GM21619 (cell line): ENCODE measurements around the gene DERA.
"Not testable (repeated sequence)": the region's sequence is repeated elsewhere in the genome, so short reads cannot be mapped to it uniquely, and the experiment has no call there.

Experiments
- ATAC-seq: cut with Tn5 transposase; IDR thresholded peaks from one replicate; pipeline ENCODE4 v1.9.1; 2021; ENCODE audit not compliant: unreplicated experiment

Gene DERA

DNA sequence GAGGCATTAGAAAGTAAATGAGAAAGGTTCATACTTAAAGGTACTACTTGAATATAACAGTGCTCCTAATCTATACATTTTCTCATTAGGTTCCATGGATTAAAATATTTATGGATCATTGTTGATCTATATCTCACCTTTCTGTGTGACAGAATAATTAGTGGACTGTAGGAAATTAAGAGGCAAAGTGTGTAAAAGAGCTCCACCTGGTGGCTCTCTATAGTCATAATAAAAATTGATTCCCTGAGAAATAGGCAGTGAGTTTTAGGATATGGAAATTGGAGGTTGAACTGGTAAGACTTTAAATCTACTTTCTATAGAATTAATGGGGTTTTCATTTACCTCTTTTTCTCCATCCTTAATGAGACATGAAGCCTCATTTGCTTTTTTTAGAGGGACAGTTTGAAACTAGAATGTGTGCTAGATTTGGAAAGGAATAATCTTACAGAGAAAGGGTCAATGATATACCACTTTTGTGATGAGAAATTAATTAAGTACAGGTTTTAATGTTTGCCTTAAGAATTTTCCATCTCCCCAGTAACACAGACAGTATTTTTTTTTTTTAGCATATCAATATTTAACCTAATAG, 11.8 kb upstream of the DERA start:
- ATAC-seq = peak; percentile 69

DNA sequence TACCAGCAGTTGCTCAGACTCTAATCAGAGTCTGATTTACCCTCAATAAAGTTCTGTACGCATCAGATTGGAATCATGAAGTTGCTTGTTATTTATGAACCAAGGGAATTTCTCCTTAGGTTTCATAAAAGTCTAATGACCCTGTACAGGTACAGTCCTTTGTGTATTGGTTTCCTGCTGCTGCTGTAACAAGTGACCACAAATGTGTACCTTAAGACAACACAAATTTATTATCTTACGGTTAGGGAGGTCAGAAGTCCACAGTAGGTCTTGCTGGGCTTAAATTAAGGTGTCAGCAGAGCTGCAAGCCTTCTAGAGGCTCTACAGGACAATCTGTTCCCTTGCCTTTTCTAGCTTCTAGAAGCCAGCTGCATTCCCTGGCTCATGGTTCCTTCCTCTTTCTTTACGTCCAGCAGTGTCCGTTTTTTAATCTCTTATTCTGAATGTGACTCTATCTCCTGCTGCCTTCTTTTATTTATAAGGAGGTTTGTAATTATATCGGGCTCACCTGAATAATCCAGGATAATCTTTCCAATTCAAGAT, 6.7 kb upstream of the DERA start:
- no peak for ATAC-seq

DNA sequence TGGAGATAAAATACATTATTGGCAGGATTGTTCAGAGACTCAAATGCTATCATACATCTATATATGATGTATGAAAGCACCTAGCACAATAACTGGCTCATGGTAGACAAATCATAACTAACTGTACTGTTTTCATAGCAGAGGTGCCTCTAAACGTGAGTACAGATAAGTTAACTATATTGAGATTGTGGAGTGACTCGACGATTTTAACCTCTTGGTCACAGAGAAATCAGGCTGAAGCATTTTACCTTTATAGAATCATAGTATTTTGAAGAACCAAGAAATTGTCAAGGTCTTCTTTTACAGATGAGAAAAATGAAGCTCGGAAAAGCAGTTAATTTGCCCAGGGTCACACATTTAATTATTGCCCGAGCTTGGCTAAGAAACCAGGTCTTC, 666 bp upstream of the DERA start:
- ATAC-seq = no peak

DNA sequence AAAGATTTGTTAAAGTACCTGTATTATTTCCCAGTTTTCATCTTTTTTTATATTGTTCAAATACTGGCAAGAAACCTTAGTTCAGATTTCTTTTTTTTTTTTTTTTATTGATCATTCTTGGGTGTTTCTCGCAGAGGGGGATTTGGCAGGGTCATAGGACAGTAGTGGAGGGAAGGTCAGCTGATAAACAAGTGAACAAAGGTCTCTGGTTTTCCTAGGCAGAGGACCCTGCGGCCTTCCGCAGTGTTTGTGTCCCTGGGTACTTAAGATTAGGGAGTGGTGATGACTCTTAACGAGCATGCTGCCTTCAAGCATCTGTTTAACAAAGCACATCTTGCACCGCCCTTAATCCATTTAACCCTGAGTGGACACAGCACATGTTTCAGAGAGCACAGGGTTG, 799 bp downstream of the DERA start:
- not testable (repeated sequence) for ATAC-seq

DNA sequence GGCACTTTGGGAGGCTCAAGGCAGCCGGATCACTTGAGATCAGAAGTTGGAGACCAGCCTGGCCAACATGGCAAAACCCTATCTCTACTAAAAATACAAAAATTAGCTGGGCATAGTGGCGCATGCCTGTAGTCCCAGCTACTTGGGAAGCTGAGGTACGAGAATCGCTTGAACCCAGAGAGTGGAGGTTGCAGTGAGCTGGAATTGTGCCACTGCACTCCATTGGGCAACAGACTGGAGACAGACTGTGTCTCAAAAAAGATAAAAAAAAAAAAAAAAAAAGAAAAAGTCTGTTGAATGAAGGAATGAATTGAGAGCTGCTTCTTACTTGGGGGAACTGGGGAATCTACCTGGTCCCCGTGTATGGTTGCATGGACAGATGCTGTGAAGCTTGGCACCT, 3.0 kb downstream of the DERA start:
- ATAC-seq = not testable (repeated sequence)

DNA sequence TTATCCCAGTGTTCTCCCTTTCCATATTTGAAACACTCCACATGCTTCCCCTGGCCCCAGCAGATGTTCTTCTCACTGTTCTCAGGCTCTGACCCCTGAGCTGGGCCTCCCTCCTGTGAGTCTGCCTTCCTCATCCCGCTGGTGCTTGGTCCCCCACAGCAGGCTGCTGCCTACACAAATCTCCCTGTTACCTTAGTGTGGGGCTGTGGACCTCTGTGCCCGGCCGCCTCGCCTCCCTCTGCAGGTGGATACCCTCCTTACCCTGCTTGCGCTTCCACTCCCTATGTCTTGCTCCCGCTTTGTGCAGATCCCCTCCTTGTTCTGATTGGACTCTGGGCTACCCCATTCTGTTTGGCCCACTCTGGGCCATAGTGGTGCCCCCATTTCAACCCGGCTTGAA, 6.9 kb downstream of the DERA start:
- ATAC-seq = no peak

DNA sequence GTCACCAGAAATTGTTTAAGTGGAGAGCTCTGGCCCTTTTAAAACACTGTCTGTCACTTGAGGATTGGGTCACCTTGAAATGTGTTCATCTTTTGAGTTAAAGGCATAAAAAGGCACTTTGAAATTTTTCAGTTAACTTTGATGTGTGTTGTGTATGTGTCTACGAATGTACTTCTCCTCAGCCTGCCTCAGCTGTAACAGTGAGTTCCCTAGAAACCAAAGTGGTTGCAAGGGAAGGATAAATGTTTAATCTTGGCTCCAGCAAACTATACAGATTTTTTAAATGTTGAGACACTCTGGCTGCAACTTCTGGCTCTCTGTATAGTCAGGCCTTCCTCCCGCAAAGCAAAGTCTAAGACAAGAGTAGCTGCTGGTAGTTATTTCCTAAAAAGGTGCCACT, 8.3 kb downstream of the DERA start:
- no peak for ATAC-seq

DNA sequence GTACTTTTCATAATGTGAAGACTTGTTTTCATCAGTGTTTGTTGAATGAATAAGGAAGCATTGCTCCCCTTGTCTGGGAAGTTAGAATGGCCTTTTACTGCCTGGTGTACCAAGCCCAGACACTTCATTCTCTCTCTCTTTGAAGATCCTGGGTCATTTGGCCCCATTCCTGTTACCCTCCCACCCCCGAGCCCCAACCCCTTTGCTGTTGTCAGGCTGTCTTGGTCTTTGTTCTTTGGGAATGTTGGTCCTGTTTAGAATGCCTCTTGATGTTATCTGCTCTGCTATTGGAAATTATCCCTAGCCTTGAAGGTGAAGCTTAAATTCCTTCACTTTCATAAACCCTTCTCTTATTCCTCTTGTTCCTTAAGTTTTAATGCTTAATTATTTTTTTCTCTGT, 13.8 kb downstream of the DERA start:
- no peak for ATAC-seq

DNA sequence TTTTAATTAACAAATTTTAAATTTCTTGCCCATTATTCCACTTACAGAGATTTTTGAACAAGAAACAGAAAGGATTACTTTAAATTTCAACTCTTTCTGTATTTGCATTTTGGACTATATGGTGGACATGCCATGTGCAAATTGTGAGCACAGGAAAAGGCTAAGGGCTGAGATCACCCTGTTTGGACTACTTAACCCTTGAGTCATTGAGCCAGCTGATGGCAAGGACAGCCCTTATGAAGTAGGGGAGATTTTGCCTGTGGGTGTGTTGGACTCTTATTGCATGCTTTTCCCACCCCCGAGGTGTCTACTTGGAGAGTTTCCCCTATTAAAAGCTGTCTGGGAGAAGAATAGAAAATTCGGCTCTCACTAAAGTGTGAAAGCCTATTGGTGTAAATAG, 17.2 kb downstream of the DERA start:
- ATAC-seq = no peak

DNA sequence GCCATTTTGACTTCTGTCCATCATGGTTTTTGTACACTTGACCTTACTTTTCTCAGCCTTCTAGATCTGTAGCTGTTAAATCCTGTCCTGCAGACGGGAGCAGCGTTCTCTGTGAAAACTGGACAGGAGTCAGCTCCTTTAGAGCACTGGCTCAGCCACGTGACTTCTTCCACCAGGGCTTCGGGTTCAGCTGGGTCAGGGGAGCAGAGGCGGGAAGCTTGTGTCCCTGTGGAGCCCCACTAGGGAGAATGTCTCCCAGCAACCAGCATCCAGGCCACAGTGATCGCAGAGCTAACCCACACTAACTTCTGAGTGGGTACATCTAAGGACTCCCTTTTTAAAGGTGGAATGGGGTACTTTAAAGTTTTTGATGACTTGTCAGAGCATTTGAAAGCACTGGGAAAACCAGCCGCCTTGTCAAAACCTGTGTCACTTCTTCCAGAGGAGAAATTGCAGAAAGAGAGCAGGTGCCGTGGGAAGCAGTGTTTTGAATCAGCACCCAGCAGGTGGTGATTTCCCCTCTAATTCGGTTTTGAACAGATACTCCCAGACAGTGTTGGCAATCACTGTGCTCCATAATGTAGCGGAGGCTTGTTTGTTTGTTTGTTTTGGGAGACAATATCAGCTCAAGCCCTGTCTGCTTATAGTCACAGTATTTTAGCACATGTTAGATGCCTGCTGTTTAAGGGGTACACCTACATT, 17.9 kb downstream of the DERA start:
- ATAC-seq = no peak

DNA sequence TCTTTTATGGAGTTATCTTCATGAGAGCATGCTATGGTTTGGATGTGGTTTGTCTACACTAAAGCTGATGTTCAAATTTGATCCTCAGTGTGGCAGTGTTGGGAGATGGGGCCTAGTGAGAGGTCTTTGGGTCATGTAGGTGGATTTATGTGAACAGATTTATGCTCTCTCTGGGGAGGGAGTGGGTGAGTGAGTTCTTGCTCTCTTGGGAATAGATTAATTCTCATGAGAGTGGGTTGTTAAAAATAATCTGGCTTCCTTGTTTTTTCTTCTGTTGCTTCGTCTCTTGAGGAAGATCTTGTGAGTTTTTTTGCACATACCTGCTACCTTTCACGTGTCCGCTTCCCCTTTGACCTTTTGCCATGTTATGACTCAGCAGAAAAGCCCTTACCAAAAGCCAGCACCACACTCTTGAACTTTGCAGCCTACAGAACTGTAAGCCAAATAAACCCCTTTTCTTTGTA, 20.5 kb downstream of the DERA start:
- peak; percentile 69 for ATAC-seq

DNA sequence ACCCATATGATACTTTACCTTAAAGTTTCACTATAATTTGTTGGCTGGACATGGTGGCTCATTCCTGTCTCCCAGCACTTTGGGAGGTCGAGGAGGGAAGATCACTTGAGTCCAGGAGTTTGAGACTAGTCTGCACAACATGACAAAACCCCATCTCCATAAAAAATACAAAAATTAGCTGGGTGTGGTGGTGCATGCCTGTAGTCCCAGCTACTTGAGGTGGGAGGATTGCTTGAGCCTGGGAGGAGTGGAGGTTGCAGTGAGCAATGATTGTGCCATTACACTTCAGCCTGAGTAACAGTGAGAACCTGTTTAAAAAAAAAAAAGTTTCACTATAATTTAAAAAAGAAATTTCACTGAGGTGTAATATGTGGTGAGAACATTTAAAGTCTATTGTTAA, 21.2 kb downstream of the DERA start:
- ATAC-seq = no peak

DNA sequence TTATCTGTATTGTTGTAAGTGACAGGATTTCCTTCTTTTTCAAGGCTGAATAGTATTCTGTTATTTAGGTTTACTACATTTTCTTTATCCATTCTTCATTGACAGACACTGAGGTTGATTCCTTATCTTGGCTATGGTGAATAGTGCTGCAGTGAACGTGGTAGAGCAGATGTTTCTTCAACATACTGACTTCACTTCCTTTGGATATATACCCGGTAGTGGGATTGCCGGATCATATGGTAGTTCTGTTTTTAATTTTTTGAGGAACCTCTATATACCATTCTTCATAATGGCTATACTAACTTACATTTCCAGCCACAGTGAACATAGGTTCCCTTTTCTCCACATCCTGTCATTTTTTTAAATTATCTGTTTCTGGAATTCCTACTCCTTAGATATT, 21.8 kb downstream of the DERA start:
- ATAC-seq = no peak

DNA sequence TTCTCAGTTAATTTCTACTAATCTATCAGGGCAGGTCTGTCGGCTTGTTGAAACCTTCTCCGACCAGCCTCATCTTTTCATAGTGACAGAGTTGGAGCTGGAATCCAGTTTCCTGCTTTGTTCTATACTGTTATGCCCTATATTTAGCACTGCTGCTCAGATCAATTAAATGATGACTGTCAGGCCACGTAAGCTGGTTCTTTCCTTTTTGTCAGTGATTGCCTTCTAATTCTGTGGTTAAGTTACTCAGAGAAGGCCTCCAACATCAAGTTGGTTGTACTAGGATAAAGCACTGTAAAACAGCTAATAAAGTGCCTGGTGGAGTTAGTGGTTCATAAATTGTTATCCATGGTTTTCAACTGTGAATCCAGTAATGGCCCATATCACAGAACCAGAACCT, 22.6 kb downstream of the DERA start:
- no peak for ATAC-seq

DNA sequence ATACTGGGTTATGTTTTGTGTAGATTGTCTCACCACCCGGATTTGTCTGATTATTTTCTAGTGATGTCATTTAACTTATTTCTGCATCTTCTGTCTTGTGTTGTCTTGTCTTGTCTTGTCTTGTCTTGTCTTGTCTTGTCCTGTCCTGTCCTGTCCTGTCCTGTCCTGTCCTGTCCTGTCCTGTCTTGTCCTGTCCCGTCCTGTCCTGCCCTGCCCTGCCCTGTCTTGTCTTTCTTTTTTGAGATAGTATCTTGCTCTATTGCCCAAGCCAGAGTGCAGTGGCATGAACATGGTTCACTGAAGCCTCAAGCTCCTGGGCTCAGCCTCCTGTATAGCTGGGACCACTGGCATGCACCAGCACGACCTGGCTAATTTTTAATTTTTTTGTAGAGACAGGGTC, 25.6 kb downstream of the DERA start:
- ATAC-seq = no peak

DNA sequence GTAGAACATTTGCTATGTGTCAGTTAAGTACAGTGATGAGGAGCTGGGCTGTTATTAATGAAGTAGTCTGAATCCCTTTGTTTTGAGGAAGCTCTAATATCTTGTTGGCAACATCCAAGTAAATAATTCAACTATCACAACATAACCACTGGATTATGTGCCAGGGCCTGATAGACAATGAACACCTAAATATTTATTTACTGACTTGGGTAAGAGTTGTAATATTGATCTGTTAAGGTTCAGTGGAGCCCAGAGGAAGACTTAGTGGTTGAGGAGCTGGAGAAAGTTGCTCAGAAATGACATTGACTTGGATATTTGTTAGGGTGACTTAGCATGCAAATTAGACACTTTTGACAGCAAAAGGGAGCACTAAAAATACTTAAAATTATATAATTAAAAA, 26.8 kb downstream of the DERA start:
- ATAC-seq = no peak

DNA sequence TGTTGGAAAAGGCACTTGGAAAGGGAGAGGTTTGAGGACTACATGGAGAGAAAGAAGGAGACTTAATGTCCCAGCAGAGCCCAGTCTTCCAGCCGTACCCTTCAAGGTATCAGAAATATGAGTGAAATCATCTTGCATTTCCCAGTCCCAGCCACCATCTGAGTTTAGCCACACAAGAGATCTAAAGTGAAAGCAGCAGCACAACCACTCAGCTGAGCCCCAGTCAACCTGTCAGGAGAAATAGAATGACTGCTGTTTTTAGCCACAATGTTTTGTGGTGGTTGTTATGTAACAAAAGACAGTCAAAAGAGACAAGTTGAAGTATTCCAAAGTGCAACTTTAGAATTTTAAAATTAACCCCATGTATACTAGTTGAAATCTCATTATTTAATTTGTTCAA, 28.0 kb downstream of the DERA start:
- ATAC-seq = no peak

DNA sequence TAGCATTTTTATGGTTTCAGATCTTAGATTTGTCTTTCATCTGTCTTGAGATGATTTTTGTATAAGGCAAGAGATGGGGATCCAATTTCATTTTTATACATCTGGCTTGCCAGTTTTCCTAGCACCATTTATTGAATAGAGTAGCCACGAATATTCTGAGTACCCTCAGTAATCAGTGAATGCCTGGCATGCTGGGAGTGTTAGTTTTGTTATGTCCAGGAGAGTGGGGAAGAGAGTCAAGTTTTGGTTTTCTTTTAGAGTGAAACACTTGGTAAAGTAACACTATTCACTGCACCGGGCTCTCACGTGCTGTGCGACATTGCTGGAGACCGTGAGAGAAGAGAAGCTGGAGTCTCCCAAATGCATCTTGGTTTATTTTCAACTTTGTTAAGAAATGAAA, 31.3 kb downstream of the DERA start:
- ATAC-seq = no peak

DNA sequence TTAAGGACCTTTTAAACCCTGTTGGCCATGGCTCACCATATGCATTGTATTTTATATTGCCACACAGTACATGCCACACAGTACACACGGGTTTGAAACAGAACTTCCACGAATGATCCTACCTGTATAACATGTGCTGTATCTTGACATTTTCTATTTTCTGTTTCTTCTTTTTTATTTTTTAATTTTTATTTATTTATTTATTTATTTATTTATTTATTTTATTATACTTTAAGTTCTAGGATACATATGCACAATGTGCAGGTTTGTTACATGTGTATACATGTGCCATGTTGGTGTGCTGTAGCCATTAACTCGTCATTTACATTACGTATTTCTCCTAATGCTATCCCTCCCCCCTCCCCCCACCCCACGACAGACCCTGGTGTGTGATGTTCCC, 32.4 kb downstream of the DERA start:
- not testable (repeated sequence) for ATAC-seq

DNA sequence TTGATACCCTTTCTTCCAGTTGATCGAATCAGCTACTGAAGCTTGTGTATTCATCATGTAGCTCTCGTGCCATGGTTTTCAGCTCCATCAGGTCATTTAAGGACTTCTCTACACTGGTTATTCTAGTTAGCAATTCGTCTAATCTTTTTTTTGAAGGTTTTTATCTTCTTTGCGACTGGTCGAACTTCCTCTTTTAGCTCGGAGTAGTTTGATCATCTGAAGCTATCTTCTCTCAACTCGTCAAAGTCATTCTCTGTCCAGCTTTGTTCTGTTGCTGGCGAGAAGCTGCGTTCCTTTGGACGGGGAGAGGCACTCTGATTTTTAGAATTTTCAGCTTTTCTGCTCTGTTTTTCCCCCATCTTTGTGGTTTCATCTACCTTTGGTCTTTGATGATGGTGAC, 37.3 kb downstream of the DERA start:
- ATAC-seq = not testable (repeated sequence)

DNA sequence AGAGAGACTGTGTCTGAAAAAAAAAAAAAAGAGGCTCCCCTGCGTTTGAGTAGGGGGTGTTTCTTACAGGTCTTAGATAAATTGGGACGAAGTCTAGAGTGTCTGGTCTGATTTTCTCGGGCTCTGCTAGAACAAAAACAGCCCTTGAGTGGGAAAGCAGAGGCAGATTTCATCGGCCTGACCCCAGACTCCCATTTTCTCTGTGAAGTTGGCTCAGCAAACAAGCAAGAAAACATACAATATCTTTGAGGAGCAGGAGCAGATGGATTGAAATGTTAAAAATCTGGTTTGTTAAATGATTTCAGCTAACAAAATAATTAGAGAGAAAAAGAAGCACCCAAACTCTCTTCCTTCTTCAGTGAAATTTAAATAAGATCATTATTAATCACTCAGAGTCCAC, 44.1 kb downstream of the DERA start:
- no peak for ATAC-seq

DNA sequence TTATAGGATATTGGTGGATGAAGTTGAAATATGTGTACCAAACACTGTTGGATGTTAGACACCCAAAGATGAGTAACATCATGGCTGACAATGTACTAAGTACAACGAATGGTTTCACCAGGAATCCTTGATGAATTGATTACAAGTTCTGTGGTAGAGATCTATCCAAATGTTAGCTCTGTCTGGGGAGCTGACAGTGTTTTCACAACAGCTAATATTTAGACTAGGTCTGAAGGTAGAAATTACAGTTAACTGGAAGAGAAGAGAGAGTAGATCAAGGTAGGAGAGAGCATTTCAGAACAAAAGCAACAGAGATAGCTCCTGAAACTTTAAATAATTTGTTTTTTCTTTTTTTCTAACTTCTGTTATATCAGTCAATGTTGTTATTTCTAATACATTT, 44.9 kb downstream of the DERA start:
- no peak for ATAC-seq
